ENCODE results near the gene RBM14. TPM values are rescaled to one million over a fixed set of nuclear protein-coding genes. Genes with fewer than 3 reads are reported as not detected.
A peak's percentile ranks its signal among the peaks of the same experiment; 100 is the strongest.

The RBM14 gene
- total RNA-seq, 6 donors from 2014 or later, result 45.7 to 114 (median 73.1) TPM

DNA sequence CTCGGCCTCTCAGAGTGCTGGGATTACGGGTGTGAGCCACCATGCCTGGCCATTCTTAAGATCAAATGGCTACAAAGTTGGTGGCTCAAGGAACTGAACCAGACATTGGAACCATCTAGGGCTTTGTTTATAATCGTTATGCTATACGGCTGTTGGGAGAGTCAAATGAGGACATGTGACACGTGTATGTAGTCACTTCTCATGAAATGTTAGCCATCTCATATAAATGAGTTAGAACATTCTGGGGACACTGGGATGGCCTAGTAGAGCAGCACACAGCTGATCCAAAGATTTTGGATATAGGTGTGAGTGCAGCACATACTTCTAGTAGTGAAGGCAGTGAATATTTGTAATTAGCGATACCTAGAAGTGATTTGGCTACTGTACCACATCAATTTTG lies 15.5 kb downstream of the RBM14 start:
- Histone ChIP-seq H3K9me3 (no peaks in the 10 kb centered on the region), H3K4me1 (peaks cover 0 to under 1% (median 0%) of the 10 kb centered on the region in 4 donors), H3K27ac (no peak overlapping the region), H3K36me3 (peaks cover 5 to 55% (median 26%) of the 10 kb centered on the region in 4 donors), H3K27me3 (no peaks in the 10 kb centered on the region), H3K4me3 (no peak overlapping the region)
- ATAC-seq (ENCODE audit: low FRiP score in 2 of 2) (no peak), DNase-seq (no peak)
- 92 to 93% methylated on average over 6 of the region's 6 CpGs for WGBS, 2 donors
- TF ChIP-seq POLR2A (IDR thresholded peaks at IDR 0.05) (no peak), EP300 (IDR thresholded peaks at IDR 0.05) (no peak), POLR2AphosphoS5 (IDR thresholded peaks at IDR 0.05) (no peak)
- TF ChIP-seq, protein P1, sequence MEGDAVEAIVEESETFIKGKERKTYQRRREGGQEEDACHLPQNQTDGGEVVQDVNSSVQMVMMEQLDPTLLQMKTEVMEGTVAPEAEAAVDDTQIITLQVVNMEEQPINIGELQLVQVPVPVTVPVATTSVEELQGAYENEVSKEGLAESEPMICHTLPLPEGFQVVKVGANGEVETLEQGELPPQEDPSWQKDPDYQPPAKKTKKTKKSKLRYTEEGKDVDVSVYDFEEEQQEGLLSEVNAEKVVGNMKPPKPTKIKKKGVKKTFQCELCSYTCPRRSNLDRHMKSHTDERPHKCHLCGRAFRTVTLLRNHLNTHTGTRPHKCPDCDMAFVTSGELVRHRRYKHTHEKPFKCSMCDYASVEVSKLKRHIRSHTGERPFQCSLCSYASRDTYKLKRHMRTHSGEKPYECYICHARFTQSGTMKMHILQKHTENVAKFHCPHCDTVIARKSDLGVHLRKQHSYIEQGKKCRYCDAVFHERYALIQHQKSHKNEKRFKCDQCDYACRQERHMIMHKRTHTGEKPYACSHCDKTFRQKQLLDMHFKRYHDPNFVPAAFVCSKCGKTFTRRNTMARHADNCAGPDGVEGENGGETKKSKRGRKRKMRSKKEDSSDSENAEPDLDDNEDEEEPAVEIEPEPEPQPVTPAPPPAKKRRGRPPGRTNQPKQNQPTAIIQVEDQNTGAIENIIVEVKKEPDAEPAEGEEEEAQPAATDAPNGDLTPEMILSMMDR (IDR thresholded peaks at IDR 0.05), result no peak

DNA sequence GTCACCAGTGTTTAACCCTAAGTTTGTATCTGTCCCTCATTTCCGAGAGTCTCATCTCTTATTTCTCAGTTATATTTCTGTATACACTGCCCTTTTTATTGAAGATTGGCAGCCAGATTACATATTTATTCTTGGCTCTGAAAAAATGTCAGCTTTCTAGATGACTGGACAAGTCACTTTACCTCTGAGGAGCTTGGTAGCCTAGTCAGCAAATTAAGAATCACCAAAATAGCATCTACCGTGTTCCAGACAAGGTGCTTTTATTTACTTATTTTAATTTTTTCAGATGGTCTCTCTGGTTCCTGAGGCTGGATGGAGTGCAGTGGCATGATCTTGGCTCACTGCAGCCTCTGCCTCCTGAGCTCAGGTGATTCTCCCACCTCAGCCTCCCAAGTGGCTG lies 16.5 kb downstream of the RBM14 start:
- no peak overlapping the region for H3K4me3 ChIP-seq
- H3K27me3 ChIP-seq, result no peaks in the 10 kb centered on the region
- H3K4me1 ChIP-seq, result peaks cover 8 to 11% (median 8%) of the 10 kb centered on the region in 4 donors
- no peak overlapping the region for H3K27ac ChIP-seq
- peaks cover 0 to 44% (median 15%) of the 10 kb centered on the region in 4 donors for H3K36me3 ChIP-seq
- ATAC-seq (ENCODE audit: low FRiP score in 2 of 2) (no peak), DNase-seq (no peak)
- no peaks in the 10 kb centered on the region for H3K9me3 ChIP-seq
- TF ChIP-seq, protein P1 (IDR thresholded peaks at IDR 0.05), result no peak
- no peak for TF ChIP-seq EP300 (IDR thresholded peaks at IDR 0.05)
- TF ChIP-seq POLR2AphosphoS5 (IDR thresholded peaks at IDR 0.05), result no peak
- no peak for TF ChIP-seq POLR2A (IDR thresholded peaks at IDR 0.05)
- 83 to 92% methylated on average over 2 of the region's 2 CpGs for WGBS, 2 donors

DNA sequence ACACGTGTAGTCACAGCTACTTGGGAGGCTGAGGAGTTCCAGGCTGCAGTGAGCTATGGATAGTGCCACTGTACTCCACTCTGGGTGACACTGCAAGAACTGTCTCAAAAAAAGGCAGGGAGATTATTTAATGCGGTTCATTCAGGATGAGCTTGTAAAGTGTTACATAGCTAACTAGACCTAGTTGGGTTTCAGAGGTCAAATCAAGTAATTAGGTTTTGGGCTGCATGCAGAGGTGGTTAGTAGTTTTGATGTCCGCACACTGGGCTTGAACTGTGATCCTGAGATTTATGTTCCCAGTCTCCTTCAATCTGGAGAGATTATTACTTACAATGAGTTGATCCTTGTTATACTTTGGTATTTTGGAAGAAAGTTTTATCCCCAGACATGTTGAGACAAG lies 20.0 kb downstream of the RBM14 start:
- no peak overlapping the region for H3K4me3 ChIP-seq
- DNase-seq (no peak), ATAC-seq (ENCODE audit: low FRiP score in 2 of 2) (no peak)
- TF ChIP-seq POLR2A (IDR thresholded peaks at IDR 0.05), result no peak
- TF ChIP-seq, protein P1 (IDR thresholded peaks at IDR 0.05), result no peak
- TF ChIP-seq EP300 (IDR thresholded peaks at IDR 0.05), result no peak
- TF ChIP-seq POLR2AphosphoS5 (IDR thresholded peaks at IDR 0.05), result no peak
- no peak overlapping the region for H3K27ac ChIP-seq
- WGBS, 2 donors, result 90 to 92% methylated on average over 3 of the region's 3 CpGs
- peaks cover 27 to 37% (median 30%) of the 10 kb centered on the region in 4 donors for H3K4me1 ChIP-seq
- no peaks in the 10 kb centered on the region for H3K27me3 ChIP-seq
- peaks cover 0 to 34% (median 14%) of the 10 kb centered on the region in 4 donors for H3K36me3 ChIP-seq
- H3K9me3 ChIP-seq, result no peaks in the 10 kb centered on the region

DNA sequence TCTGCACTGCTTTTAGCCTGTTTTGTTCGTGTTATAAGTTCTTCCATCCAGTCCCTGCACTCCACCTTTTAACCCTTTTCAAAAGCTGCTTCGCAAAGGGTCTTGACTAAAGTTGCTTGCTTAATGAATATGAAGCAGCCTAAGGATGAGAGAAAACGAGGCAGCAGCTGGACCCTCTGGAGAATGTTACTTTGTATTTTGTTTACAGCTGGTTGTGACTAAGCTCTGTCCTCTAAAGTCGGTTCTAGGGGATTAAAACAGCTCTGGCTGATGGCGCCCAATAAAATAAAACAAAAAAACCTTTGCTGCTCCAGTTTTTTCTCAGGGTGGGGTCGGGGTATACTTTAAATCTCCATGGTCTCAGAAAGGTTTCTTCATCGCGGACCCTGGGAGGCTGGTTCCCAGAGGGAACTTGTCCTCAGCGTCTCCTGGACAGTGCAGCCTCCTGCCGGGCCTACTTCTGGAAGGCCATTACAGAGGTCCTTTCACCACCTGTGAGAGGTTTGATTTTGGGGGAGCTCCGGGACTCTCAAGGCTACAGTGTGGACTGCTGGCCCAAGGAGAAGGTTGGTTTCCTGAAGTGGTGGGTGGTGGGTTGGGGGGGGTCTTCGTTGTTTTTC lies 21.2 kb downstream of the RBM14 start:
- ATAC-seq (ENCODE audit: low FRiP score in 2 of 2) (peak; percentile 0 to 9), DNase-seq (no peak)
- 57 to 59% methylated on average over 12 of the region's 12 CpGs for WGBS, 2 donors
- TF ChIP-seq POLR2A (IDR thresholded peaks at IDR 0.05) (no peak), EP300 (IDR thresholded peaks at IDR 0.05) (no peak), POLR2AphosphoS5 (IDR thresholded peaks at IDR 0.05) (no peak)
- TF ChIP-seq, protein P1 (IDR thresholded peaks at IDR 0.05), result no peak
- Histone ChIP-seq H3K4me3 (peak overlapping the region; percentile 18 to 85 (median 74)), H3K27ac (peak overlapping the region; percentile 80 to 97 (median 92)), H3K27me3 (no peaks in the 10 kb centered on the region), H3K9me3 (no peaks in the 10 kb centered on the region), H3K4me1 (peaks cover 39 to 50% (median 43%) of the 10 kb centered on the region in 4 donors), H3K36me3 (peaks cover 0 to 43% (median 20%) of the 10 kb centered on the region in 4 donors)
